ENCODE data around the gene ST7L.

GRCh38 chr1:112626193-112626592 lies 7.3 kb upstream of the ST7L start:
- TF ChIP-seq POLR2A (IDR thresholded peaks at IDR 0.05) (no peak), CTCF (IDR thresholded peaks at IDR 0.05) (no peak)

All from testis (tissue), 2 donors.